Activated naive CD8-positive, alpha-beta T cell treated with anti-CD3 and anti-CD28 coated beads for 36 hours (primary cell): ENCODE measurements around the gene TENT5A. TPM values are rescaled to one million over a fixed set of nuclear protein-coding genes. Genes with fewer than 3 reads are reported as not detected.
A peak's percentile ranks its signal among the peaks of the same experiment; 100 is the strongest.

Source experiments
- DNase-seq: peaks from one replicate; pipeline ENCODE4 v3.0.0; 2021
- H3K27ac Mint-ChIP-seq: one replicate; pipeline ENCODE4 v1.8.0; 2022; ENCODE audit warnings: mild to moderate bottlenecking, moderate library complexity, mixed read lengths
- H3K27me3 Mint-ChIP-seq: one replicate; pipeline ENCODE4 v1.8.0; 2022; ENCODE audit warnings: mild to moderate bottlenecking, mixed read lengths
- H3K36me3 Mint-ChIP-seq: one replicate; pipeline ENCODE4 v1.8.0; 2021; ENCODE audit warnings: mild to moderate bottlenecking, mixed read lengths
- H3K4me1 Mint-ChIP-seq: one replicate; pipeline ENCODE4 v1.8.0; 2021; ENCODE audit warnings: mixed read lengths
- H3K4me3 Mint-ChIP-seq: one replicate; pipeline ENCODE4 v1.8.0; 2022; ENCODE audit warnings: mild to moderate bottlenecking, moderate library complexity, mixed read lengths
- H3K9me3 Mint-ChIP-seq: one replicate; pipeline ENCODE4 v1.8.0; 2022; ENCODE audit warnings: mixed read lengths
- total RNA-seq, 2 experiments: library from RNA; stranded (reverse); gene quantifications; one replicate each; pipeline ENCODE4 v1.2.3, GENCODE V29; 2021

TENT5A gene
- under 1 TPM; 0.76 to 0.94 TPM for total RNA-seq

DNA sequence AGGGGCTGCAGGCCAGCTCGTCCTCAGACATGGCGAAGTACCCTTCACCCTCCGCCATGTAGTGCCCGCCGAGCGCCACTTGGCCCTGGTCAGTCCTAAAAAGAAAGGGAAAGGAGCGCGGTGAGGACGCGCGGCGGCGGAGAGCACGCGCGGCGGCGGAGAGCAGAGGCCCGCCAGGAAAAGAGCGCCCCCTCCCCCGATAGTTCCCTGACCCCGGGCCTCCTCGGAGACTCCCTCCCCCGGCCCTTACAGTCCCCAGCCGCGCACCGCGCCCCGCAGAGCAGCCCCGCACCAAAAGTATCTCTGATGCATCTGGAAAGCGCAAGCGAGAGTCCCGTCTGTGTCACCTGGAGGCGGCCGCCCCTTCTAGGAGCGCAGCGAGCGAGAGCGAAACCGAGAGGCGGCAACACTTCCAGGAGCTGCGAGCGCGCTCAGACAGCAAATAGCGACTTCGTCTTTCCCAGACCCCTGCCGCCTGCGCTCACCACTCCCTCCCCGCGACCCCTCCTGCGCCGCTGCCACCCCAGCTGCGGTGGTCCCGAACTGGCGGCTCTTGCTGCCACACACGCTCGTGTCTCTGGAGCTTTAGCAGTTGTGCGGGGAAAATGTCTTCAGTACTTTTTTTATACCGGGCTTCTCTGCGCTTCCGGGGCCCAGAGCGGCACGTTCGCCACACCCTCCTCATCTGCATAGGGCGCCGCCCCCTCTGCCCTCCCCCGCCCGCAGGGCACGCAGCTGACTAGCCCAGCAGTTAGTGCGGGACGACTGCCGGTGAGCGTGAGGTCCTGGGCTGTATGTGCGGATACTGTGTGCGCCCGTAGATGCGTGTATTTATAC is at the start of gene TENT5A:
TSS of gene TENT5A (minus strand) at position 598 of the 837 bp plus-strand sequence. CDS start at position 58, 540 bp downstream.
- Mint-ChIP-seq H3K27me3 (peaks cover 10% of the 10 kb centered on the region), H3K27ac (peak within 1 kb of the TSS; percentile 88), H3K4me3 (peak within 1 kb of the TSS; percentile 90), H3K36me3 (peaks cover 6% of the 10 kb centered on the region), H3K9me3 (no peaks in the 10 kb centered on the region), H3K4me1 (peaks cover 36% of the 10 kb centered on the region)
- peak; percentile 87 for DNase-seq

DNA sequence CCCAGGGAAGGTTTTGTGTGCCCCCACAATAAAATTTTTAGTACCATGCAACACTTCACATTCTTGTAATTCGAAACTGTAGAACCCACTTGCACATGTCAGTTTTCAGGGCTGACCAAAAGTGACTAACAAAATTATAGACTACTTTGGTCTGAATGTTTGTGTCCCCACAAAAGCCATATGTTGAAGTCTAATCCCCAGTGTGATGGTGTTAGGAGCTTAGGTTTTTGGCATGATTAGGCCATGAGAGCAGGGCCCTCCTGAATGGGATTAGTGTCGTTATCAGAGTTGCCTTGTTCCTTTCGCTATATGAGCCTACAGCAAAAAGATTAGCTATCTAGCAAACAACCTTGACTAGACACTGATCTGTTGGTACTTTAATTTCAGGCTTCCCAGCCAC is 49.0 kb upstream of the TENT5A start:
- no peaks in the 10 kb centered on the region for H3K9me3 Mint-ChIP-seq
- peaks cover 4% of the 10 kb centered on the region for H3K27me3 Mint-ChIP-seq
- no peak for DNase-seq
- H3K36me3 Mint-ChIP-seq, result no peaks in the 10 kb centered on the region
- no peak overlapping the region for H3K27ac Mint-ChIP-seq
- H3K4me3 Mint-ChIP-seq, result no peak overlapping the region
- no peaks in the 10 kb centered on the region for H3K4me1 Mint-ChIP-seq

DNA sequence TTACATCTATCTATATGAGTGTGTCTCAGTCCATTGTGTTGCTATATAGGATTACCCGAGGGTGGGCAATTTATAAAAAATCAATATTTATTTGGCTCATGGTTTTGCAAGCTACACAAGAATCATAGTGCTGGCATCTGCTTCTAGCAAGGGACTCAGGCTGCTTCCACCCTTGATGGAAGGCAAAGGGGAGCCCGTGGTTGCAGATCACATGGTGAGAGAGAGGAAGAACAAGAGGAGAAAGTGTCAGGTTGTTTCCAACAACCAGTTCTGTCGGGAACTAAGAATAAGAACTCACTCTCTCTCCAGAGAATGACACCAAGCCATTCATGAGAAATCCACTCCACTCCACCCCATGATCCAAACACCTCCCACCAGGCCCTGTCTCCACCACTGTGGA is 48.2 kb upstream of the TENT5A start:
- H3K9me3 Mint-ChIP-seq, result peaks cover 1% of the 10 kb centered on the region
- DNase-seq, result no peak
- H3K27me3 Mint-ChIP-seq, result peaks cover 4% of the 10 kb centered on the region
- H3K4me3 Mint-ChIP-seq, result no peak overlapping the region
- no peak overlapping the region for H3K27ac Mint-ChIP-seq
- H3K4me1 Mint-ChIP-seq, result no peaks in the 10 kb centered on the region
- H3K36me3 Mint-ChIP-seq, result no peaks in the 10 kb centered on the region

DNA sequence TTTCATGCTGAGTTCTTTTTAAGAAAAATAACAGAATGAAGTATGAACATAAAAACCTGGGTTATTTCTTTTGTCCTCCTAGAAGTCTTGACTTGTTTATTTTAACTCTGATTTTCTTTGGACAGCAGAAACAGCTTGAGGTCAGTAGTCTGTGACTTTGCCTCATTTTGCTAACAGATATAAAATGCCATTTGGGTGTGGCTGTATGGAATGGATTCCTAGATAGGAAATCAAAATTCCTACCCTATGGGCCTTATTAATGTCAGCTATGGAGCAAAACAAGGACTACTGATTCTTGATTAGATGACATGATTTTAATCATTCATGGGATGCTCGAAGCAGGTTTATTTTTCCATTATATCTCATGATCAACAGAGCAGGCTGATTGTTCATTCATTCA is 46.8 kb upstream of the TENT5A start:
- H3K27me3 Mint-ChIP-seq, result peaks cover 7% of the 10 kb centered on the region
- H3K27ac Mint-ChIP-seq, result no peak overlapping the region
- peaks cover 1% of the 10 kb centered on the region for H3K9me3 Mint-ChIP-seq

DNA sequence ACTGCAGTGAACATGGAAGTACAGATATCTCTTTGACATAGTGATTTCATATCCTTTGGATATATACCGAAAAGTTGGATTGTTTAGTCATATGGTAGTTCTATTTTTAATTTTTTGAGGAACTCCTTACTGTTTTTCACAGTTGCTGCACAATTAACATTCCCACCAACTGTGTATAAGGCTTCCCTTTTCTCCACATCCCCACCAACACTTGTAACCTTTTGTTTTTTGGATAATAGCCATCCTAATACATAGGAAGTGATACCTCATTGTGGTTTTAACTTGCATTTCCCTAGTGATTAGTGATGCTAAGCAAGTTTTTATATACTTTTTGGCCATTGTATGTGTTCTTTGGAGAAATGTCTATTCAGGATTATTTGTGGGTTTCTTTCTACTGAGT is 45.1 kb upstream of the TENT5A start:
- no peaks in the 10 kb centered on the region for H3K4me1 Mint-ChIP-seq
- peaks cover 1% of the 10 kb centered on the region for H3K9me3 Mint-ChIP-seq
- DNase-seq, result no peak
- H3K36me3 Mint-ChIP-seq, result no peaks in the 10 kb centered on the region
- no peak overlapping the region for H3K27ac Mint-ChIP-seq
- no peak overlapping the region for H3K4me3 Mint-ChIP-seq
- peaks cover 6% of the 10 kb centered on the region for H3K27me3 Mint-ChIP-seq

More for the DNA sequence above, 46.8 kb upstream of the TENT5A start:
- no peaks in the 10 kb centered on the region for H3K4me1 Mint-ChIP-seq
- H3K36me3 Mint-ChIP-seq, result no peaks in the 10 kb centered on the region
- no peak overlapping the region for H3K4me3 Mint-ChIP-seq
- DNase-seq, result no peak

DNA sequence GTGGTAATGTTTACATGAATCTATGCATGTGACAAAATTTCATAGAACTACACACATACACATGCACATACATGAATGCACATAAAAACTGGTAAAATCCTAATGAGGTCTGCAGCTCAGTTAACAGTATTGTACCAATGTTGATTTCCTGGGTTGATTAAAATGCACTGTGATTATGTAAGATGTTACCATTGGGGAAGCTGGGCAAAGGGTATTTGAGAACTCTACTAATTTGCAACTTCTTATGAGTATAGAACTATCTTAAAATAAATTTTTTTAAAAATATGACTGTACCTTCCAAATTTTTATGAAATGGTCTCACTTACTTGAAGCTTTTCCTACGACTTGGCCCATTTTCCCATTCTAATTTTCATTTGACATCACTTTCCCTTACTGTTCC is 43.4 kb upstream of the TENT5A start:
- H3K27ac Mint-ChIP-seq, result no peak overlapping the region
- no peak overlapping the region for H3K4me3 Mint-ChIP-seq
- H3K27me3 Mint-ChIP-seq, result peaks cover 6% of the 10 kb centered on the region
- H3K36me3 Mint-ChIP-seq, result no peaks in the 10 kb centered on the region
- H3K4me1 Mint-ChIP-seq, result no peaks in the 10 kb centered on the region
- no peak for DNase-seq
- H3K9me3 Mint-ChIP-seq, result peaks cover 1% of the 10 kb centered on the region

DNA sequence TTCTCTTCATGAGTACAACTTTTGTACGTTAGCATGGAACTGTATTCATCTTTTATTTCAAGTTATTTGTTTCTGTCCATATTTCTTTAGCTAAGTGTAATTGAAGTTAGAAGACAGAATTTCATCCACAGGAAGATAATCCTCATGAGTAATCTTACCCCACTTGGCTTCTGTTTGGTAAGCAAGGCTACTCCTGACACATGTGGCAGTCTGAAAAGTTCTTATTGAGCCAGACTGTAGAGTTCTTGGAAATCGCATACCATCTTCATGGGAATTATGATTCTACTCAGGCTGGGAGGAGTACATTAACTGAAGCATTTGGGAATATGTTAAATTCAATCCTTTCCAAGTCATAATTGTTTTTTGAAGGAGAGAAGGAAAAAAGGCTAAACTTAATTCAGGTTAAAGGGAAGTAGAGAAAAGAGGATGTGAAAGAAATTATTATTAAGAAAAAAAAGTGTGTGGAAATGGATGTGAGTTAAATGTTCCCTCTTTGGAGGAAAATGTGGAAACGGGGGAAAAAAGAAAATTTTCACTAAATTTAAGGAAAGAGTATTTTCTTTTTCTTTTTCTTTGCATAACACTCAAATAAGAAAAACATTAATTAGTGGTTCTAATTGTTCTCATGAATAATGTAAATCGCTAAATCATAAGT is 41.5 kb upstream of the TENT5A start:
- H3K4me1 Mint-ChIP-seq, result no peaks in the 10 kb centered on the region
- peaks cover 10% of the 10 kb centered on the region for H3K27me3 Mint-ChIP-seq
- H3K27ac Mint-ChIP-seq, result no peak overlapping the region
- DNase-seq, result no peak
- peaks cover 1% of the 10 kb centered on the region for H3K9me3 Mint-ChIP-seq
- H3K36me3 Mint-ChIP-seq, result no peaks in the 10 kb centered on the region
- no peak overlapping the region for H3K4me3 Mint-ChIP-seq

DNA sequence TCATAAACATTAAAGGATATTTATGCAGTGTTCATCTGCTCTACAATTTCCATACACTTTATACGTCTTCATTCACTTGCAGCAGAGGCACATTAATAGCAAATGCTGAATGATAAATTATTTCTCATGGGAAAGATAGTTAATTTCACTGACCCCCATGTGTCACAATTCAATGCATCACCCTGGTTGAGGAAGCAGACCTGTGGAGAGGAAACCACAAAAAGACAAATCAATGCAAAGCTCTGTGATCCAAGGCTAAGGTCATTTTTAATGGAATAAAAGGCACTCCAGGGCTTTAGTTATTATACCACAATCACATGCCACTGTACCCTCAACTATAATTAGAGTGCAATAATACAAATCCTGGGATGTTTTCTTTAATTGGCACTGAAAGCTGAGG is 40.3 kb upstream of the TENT5A start:
- peaks cover 14% of the 10 kb centered on the region for H3K27me3 Mint-ChIP-seq
- no peaks in the 10 kb centered on the region for H3K4me1 Mint-ChIP-seq
- no peak overlapping the region for H3K27ac Mint-ChIP-seq
- no peaks in the 10 kb centered on the region for H3K36me3 Mint-ChIP-seq
- peaks cover 1% of the 10 kb centered on the region for H3K9me3 Mint-ChIP-seq
- no peak overlapping the region for H3K4me3 Mint-ChIP-seq
- no peak for DNase-seq

DNA sequence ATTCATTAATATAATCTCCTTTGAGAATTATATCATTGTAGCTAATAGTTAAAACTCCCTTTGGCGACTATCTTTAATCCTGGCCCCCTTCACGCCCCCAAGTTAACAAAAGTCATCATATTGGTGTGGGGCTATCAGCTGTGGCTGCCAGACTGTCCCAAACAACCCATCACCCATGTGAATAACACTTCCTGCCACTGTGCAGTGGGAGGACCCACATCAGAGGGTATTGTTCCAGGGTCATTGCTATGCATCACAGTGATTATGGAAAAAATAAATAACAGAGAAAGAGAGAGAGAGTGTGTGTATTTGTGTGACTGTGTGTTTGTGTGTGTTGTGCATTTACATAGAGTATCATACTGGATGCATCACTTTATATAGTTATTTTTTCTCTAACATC is 39.3 kb upstream of the TENT5A start:
- no peak overlapping the region for H3K27ac Mint-ChIP-seq
- H3K4me1 Mint-ChIP-seq, result no peaks in the 10 kb centered on the region
- H3K4me3 Mint-ChIP-seq, result no peak overlapping the region
- H3K9me3 Mint-ChIP-seq, result peaks cover 1% of the 10 kb centered on the region
- no peak for DNase-seq
- H3K36me3 Mint-ChIP-seq, result no peaks in the 10 kb centered on the region
- peaks cover 17% of the 10 kb centered on the region for H3K27me3 Mint-ChIP-seq

DNA sequence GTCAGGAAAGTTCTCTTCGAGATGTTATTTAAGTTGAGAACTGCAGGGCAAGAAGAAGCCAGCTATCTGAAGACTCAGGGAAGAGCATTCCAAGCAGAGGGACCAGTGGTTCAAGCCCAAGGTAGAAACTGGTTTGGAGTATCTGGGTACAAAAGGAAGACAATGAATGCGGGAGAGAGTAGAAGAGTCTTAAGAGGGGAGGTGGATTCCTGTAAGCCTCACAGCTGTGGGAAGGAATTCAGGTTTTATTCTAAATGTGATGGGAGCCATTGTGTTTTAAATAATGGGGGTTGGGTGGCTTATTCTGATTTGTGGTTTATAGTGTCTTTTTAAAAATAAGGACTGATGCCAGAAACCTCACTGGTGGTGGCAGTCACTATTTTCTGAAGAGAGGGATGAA is 37.6 kb upstream of the TENT5A start:
- Mint-ChIP-seq H3K27me3 (peaks cover 24% of the 10 kb centered on the region), H3K9me3 (no peaks in the 10 kb centered on the region), H3K4me3 (no peak overlapping the region), H3K36me3 (no peaks in the 10 kb centered on the region), H3K4me1 (peaks cover 2% of the 10 kb centered on the region), H3K27ac (no peak overlapping the region)
- DNase-seq, result no peak

DNA sequence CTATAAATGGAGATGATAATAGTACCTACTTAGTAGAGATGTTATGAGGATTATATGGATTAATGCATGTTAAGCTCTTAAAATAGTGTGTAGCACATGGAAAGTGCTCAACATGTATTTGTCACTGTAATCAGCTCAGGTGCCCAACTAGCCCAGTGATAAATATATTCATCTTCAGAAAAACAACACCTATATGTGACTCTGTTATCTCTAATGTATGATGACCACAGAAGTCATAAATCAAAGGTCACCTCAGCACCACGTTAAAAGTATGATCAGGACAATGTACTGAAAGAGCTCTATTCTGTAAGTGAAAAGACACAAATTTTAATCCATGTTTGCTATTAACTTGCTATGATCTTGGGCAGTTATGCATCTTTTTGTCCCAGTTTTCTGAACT is 36.8 kb upstream of the TENT5A start:
- no peaks in the 10 kb centered on the region for H3K36me3 Mint-ChIP-seq
- H3K4me3 Mint-ChIP-seq, result no peak overlapping the region
- no peaks in the 10 kb centered on the region for H3K9me3 Mint-ChIP-seq
- H3K4me1 Mint-ChIP-seq, result peaks cover 2% of the 10 kb centered on the region
- peaks cover 24% of the 10 kb centered on the region for H3K27me3 Mint-ChIP-seq
- no peak for DNase-seq
- H3K27ac Mint-ChIP-seq, result no peak overlapping the region

DNA sequence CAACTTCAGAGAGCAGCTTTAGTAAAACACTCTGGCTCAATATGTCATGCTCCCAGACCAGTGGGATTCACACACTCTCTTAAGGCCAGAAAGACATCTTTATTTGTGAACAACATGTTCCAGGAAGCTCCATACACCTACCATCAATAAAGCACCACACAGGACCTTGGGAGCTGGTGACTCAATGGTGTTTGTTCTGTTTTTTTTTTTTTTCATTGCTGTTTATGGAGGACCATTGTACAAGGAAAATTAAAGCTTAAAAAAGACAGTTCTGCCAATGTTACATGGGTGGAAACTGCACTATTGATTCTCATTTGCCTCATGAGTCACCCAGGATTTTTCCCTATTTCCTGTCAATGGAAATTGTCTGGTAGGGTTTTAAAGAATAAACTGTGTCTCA is 36.3 kb upstream of the TENT5A start:
- H3K4me1 Mint-ChIP-seq, result peaks cover 2% of the 10 kb centered on the region
- H3K4me3 Mint-ChIP-seq, result no peak overlapping the region
- no peak overlapping the region for H3K27ac Mint-ChIP-seq
- peaks cover 24% of the 10 kb centered on the region for H3K27me3 Mint-ChIP-seq
- H3K36me3 Mint-ChIP-seq, result no peaks in the 10 kb centered on the region
- no peak for DNase-seq
- H3K9me3 Mint-ChIP-seq, result no peaks in the 10 kb centered on the region

DNA sequence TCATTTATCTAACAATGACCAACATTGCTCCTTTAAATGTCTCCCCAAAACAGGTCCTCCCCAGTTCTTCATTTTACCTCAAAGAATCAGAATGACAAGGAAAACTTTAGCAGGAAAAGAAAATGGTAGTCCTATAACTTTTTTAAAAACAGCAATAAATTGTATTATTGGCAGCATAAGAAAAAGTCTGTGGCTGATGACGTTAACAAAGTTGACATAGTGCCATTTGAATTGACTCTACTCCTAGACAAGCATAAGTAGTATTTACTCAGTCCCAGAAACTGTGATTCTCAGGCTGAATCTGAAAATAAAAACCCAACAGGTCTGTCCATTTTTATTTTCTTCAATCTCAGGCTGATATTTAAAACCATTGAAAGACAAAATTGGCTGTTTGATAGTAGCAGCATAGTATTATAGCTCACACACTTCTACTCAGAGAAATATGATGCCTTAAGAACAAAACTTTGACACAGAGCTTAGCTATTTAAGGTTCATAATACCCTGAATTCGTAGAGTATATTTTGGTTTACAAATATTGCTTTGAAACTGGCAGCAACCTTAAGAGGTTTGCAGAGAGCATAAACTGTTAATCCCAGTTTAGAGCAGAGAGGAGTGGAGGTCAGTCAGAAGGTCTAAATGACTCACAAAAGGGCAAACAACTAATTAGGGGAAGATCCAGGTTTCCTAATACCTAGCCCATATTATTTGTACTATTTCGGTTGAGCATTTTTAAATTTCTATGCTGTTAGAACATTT is 35.0 kb upstream of the TENT5A start:
- H3K36me3 Mint-ChIP-seq, result no peaks in the 10 kb centered on the region
- peaks cover 2% of the 10 kb centered on the region for H3K4me1 Mint-ChIP-seq
- H3K27me3 Mint-ChIP-seq, result peaks cover 21% of the 10 kb centered on the region
- no peak overlapping the region for H3K4me3 Mint-ChIP-seq
- no peak overlapping the region for H3K27ac Mint-ChIP-seq
- no peaks in the 10 kb centered on the region for H3K9me3 Mint-ChIP-seq
- DNase-seq, result no peak

DNA sequence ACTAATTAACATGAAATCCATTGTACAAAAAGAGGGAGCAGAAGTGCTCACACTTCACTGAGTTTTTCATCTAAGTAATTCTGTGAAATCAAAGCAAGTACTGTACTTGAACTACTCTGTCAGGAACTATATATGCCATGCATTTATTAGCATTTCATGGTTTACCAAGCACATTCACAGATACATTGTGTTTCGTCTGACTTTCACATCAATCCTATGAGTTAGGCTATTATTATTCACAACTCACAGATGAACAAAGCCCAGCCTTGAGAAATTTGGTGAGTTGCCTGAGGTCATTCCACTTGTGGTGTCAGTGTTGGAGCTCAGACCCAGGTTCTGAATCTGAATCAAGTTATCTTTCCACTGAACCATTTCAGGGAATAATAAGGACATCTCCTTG is 33.7 kb upstream of the TENT5A start:
- no peak for DNase-seq
- no peaks in the 10 kb centered on the region for H3K9me3 Mint-ChIP-seq
- no peak overlapping the region for H3K27ac Mint-ChIP-seq
- H3K27me3 Mint-ChIP-seq, result peaks cover 21% of the 10 kb centered on the region
- H3K4me3 Mint-ChIP-seq, result no peak overlapping the region
- peaks cover 2% of the 10 kb centered on the region for H3K4me1 Mint-ChIP-seq
- H3K36me3 Mint-ChIP-seq, result no peaks in the 10 kb centered on the region

DNA sequence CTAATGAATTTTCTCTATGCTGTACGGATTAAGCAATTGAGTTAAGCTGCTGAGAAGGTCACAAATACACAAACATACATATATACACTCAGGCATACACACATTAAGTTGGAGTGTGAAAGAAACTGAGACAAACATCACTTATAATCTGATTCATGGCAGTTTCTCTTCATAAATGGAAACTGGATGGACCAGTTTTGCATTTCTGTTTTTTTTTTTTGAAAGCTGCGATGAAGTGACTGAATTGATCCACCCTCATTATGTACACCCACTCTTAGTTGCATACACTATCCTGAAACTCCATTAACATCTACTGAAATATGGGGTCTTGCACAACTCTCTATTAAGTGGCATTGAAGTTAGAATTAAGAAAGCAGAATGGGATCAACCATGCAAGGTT is 32.9 kb upstream of the TENT5A start:
- Mint-ChIP-seq H3K9me3 (no peaks in the 10 kb centered on the region), H3K4me1 (peaks cover 2% of the 10 kb centered on the region), H3K4me3 (no peak overlapping the region), H3K27me3 (peaks cover 21% of the 10 kb centered on the region), H3K36me3 (no peaks in the 10 kb centered on the region), H3K27ac (no peak overlapping the region)
- no peak for DNase-seq
